NOMO-1 (cell line): ENCODE measurements around the gene MRPS30.
"Not testable (repeated sequence)": the region's sequence is repeated elsewhere in the genome, so short reads cannot be mapped to it uniquely, and the experiment has no call there.

Experiments used
- DNase-seq, 2 experiments: peaks; one replicate each; lab custom pipeline; 2025; ENCODE audit not compliant: unreplicated experiment in 2 of 2; lab: John Stamatoyannopoulos, UW

MRPS30 gene

DNA sequence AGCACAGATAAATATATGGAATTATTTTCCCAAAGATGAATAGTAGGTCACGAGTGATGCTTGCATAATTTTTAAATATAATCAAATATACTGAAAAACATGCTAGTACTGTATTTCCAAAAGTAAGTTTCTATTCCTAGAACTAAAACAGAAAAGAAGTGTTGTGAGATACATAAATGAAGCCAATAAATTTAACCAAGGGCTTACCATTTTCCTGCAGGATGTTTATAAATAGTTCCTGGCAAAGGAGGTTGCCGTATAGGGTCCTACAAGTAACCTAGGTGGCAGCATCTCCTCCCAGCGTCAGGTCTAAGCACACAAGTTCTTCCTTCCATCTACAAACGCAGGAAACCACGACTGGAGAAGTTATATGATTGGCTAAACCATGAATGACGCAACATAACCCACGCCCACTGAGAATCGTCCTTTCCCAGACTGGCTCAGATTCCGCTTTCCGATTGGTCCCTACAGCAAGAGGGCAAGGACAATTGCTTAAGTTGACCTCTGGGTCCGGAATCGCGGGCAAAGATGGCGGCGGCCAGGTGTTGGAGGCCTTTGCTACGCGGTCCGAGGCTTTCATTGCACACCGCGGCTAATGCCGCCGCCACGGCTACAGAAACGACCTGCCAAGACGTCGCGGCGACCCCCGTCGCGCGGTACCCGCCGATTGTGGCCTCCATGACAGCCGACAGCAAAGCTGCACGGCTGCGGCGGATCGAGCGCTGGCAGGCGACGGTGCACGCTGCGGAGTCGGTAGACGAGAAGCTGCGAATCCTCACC is at the start of gene MRPS30:
MRPS30 (plus strand) TSS at position 513 of the 780 bp plus-strand sequence; CDS start at position 529, 16 bp downstream.
- DNase-seq: peak; percentile 99 to 100

DNA sequence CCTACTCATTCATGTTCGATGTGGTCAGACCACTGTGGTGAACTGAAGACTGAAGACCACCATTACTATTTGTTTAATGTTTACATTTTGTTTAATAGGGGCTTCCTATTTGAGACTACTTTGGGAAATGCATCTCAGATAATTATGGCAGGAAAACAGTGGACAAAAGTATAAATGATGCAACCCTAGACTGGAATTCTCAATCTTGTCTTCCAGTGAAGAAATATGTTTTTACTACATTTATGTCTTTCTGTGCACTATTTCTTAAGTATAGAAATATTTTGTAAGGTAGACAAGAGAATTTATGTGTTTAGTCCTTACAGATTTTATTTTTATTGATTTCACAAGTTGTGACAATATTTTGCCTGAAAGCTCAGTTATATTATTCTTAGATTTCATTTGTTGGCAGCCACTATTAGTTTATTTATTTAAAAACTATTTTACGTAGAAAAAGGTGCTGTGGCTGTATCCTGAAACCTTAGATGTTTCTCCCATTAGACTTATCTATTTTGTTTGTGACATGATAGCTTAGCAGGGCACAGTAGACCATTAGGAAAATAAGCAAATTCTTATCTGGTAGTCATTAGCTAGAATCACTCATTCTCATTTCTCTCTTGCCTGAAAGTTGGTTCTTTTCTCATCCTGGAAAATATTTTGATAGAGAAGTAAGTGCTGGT is 39.4 kb upstream of the MRPS30 start:
- no peak for DNase-seq

DNA sequence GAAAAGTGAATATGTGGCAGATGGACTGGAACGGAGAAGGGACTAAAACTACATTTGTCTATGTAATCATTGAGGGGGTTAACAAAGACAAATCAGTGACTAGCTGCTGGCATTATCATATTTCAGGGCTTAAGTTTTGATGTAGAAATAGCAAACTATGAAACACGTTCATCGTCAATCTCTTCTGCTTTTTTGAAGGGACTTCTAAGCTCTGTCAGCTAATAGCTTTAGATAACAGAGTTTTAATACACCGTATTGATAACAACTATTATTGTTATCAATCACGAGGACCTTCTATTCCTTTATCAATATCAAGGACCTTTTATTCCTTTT is 38.9 kb upstream of the MRPS30 start:
- no peak for DNase-seq

DNA sequence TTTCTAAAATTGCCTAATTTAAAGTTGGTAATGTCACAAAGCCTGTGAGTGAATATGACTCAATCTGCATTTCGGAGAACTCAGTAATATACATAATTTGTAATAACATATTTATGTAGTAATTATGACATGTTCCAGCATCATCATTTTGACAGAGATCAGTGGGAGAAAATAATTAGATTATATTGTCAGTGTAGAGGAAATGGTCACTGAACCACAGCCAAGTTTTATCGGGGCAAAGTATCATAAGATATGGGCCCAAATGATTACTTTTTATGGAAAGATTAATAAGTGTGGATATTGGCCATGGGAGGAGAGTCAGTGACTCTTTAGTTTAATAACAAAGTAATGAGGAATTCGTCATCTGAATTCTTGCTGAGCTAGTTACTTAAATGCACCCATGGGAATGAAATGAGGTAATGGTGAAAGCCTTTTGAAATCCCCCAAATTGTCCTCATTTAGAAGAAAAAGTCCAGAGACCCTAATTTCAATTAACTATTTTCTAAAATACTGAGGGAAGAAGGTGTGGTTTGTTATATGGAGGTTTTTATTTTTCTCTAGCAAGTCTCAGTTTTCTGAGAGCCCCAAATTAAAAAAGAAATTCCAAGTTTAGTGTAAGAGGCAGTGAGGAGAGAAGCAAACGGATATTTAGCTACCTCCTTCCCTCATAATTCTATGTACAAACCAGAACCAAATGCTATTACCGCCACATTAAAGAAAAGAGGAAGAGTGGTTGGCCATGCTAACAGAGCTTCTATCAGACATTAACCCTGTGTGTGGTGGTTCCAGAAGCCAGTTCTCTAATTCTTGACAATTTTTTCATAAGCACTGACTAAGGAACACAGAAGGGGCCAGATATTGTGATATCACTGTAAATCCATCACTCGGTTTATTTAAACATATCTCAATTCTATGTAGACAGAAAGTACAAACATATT is 37.7 kb upstream of the MRPS30 start:
- DNase-seq: peak; percentile 13 to 42

DNA sequence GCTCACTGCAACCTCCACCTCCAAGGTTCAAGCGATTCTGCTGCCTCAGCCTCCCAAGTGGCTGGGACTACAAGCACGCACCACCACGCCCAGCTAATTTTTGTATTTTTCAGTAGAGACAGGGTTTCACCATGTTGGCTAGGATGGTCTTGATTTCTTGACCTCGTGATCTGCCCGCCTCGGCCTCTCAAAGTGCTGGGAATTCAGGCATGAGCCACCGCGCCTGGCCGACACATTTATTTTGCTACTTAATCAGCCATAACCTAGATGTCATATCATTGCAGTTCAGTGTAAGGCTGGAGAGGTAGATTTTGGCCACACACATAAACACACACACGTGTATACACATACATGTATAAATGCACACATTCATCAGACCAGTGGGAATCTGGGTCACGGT is 36.4 kb upstream of the MRPS30 start:
- not testable (repeated sequence) for DNase-seq

DNA sequence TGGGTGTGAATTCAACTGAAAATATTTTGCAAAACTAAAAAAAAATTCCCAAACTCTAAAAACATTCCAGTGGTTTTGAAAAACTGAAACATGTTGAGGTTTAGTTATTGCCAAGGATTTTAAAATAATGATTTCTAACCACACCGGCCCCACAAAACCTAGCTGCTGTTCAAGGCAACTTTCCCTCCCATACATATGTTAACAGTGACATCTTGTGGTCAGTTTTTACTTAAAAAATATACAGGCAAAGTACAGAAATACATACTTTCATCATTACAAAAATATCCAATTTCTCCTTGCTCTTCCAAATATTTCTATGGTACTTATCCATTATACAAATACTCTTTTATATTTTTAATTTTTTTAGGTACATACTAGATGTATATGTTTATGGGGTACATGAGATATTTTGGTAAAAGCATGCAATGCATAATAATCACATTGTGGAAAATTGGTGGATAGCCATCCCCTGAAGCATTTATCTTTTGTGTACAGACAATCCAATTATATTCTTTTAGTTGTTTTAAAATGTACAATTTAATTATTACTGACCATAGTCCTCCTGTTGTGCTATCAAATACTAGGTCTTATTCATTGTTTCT is 34.4 kb upstream of the MRPS30 start:
- peak; percentile 50 to 75 for DNase-seq

DNA sequence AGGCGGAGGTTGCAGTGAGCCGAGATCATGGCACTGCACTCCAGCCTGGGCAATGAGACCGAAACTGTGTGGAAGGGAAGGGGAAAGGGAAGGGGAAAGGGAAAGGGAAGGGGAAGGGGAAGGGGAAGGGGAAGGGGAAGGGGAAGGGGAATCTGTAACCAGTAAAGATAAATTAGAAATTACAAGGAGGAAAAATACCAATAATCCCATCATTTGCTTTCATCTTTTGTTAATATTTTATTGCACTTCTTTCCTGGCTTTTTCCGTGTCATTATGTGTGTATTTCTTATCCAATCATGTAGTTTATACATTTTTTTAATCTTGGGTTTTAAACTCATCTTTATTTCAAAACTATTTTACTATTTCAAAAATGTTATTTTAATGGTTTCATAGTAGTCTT is 29.6 kb upstream of the MRPS30 start:
- DNase-seq: no peak

DNA sequence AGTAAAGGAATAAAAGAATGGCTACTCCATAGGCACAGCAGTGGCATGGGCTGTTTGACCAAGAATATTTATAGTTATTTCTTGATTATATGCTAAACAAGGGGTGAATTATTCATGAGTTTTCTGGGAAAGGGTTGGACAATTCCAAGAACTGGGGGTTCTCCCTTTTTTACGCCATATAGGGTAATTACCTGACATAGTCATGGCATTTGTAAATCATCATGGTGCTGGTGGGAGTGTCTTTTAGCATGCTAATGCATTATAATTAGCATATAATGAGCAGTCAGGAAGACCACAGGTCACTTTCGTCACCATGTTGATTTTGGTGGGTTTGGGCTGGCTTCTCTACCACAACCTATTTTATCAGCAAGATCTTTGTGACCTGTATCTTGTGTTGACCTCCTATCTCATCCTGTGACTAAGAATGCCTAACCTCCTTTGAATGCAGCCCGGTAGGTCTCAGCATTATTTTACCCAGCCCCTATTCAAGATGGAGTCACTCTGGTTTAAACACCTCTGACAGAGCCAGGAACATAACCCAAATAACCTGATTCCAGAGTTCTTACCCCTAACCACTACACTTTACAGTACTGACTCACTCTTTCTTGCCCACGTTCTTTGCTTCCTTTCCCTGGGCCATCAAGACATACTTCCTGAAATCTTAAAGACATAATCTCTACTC is 25.0 kb upstream of the MRPS30 start:
- no peak for DNase-seq

DNA sequence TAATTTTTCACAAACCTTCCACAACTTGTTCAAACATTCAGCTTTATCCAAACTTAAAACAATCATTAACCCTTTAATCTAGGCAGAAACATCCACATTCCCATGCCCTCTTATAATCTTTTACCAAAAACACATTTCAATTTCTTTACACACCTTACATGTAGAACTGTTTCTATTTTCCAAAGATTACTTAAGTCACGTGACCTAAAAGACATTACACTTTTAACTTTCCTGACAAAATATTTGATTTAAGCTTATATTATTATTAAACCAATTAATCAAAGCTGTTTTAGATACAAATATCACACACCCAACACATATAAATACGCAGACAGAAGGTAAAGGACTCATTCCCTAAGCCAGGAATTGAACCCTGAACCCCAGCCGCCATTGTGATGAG is 21.0 kb upstream of the MRPS30 start:
- no peak for DNase-seq

DNA sequence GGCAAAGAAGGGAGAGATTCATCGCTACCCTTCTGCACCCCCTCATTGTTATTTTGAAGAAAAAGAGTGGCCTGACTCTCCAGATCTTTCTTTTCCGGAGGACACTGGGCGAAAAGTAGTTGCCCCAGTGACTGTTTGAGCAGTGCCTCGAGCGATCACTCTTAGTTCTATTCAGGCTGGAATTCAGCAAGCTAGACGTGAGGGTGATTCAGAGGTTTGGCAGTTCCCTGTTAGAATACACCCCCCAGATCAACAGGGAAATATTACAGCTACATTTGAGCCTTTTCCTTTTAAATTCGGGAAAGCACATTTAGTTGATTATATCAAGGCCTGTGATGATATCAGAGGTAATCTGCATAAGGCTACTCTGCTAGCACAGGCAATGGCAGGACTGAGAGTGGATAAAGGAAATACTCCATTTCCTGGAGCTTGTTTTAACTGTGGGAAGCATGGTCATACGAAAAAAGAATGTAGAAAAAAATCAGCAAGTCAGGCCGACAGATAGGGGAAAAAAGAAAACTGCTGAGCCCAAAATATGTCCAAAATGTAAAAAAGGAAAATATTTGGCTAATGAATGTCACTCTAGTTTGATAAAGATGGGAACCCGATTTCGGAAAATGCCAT is 19.3 kb upstream of the MRPS30 start:
- DNase-seq: not testable (repeated sequence)

DNA sequence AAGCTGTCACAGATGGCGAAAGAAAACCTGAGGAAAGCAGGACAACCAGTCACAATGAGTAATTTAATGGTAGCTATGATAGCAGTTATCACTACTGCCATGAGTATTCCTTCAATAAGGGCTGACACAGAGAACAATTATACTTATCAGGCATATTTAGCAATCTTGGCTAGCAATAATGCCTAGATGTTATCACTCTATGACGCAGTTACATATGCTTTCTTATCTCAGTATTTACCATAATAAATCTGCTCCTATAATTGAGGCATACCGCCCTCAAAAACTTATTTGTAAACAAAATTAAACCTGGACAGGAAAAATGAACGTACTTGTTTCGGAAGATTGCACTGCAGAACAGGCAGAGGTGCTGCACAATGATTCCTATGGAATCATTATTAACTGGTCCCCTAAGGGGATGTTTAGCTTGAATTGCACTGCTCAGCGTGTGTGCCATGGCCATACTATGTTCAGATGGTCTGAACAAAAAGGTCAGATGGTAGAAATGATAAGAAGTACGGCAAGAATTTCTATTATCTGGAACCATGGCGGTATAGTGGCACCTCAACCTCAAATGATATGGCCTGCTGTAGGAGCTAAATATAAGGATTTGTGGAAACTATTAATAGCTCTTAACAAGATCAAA is 16.6 kb upstream of the MRPS30 start:
- DNase-seq: not testable (repeated sequence)

DNA sequence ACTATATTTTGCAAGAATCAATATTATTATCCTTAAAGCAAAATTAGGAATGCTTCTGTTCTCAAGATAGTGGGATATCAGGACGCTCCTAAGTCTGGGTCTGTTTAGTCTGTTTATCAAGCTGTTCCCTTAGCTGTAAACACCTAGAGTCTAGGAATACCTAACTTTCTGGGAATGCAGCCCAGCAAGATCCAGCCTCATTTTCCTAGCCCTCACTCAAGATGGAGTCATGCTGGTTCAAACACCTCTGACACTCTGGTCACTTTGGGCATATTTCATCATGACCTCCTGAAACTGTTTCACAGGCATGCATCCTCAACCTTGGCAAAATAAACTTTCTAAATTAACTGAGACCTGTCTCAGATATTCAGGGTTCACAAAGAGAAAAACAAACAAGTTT is 14.4 kb upstream of the MRPS30 start:
- DNase-seq: no peak

DNA sequence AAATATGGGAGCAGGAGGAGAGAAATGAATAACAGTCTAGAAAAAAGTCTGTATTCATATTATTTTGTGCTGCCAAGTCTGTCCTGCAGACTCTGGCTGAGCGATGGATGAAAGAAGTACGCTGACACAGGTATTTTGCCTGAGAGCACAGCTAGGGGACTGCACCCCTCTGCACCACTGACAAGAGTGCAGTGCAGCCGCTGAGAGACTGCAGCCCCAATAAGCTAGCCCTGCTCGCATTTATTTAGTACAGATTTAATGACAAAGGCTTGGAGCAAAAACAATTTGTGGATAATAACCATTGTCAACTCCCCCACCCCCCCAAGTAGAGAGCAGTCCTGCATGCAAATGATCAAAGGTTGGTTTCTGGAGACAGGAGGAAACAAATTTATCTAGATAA is 13.3 kb upstream of the MRPS30 start:
- no peak for DNase-seq

DNA sequence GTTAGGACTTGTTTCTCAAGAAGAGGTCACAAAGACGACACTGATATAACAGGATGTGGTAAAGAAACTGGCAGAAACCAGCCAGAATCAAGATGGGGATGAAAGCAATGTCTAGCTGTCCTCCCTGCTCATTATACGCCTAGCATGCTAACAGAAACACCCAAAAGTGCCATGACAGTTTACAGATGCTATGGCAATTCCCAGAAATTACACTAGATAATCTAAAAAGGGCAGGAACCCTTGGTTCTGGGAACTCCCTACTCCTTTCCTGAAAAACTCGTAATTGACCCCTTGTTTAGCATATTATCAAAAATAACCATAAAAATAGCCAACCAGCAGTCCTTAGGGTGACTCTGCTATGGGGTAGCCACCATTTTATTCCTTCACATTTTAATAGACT is 10.9 kb upstream of the MRPS30 start:
- no peak for DNase-seq

DNA sequence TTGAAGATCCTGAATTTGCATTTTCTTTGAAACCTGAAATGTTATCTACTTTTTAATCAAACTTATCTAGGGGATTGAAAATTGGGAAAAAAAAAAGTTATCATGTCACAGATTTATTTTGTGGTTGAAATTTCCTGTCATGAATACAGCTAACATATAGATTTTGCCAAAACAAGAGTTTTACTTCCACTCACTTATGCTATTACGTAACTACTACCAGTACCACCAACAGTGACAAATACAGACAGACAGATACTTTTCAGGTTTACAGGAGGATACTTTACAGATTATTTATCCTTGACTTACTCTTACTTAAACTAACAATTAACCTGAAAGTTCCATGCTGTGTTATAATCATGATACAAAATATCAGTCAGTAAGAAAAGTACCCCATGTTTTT is 6.8 kb upstream of the MRPS30 start:
- DNase-seq: peak in 1 of 2 experiments; percentile 13

DNA sequence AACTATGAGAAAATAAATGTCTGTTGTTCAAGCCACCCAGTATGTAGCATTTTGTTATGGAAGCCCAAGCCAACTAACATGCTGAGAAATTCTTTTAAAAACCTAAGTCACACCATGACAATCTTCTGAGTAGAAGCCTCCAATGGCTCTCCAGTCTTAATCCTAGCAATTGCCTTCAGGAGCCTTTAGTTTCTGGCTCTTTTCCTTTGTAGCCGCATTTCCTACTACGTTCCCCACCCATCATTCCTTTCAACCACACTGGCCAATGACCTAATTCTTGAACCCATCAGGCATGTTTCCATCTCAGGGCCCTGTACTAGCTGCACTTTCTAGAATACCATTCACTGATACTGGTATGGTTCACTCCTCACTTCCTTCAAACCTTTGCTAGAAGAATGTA is 2.1 kb upstream of the MRPS30 start:
- DNase-seq: no peak

DNA sequence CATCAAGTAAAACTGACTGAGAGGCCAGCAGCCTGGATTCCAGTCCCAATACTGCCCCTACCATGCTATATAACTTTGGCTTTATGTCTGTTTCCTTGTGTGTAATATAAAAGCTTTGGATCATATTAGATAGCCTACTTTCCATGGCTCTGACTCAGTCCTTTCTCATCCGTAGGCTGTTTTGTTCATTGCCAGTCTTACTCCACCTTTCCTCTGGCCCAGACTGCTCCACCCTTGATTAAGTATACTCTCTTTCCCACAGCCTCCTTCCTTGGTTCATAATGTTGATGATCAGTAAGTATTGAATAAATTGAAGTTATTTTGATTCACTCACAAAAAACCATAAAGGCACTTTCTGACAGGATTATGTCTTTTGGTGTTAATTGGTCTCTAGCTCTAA is 1.5 kb upstream of the MRPS30 start:
- no peak for DNase-seq

DNA sequence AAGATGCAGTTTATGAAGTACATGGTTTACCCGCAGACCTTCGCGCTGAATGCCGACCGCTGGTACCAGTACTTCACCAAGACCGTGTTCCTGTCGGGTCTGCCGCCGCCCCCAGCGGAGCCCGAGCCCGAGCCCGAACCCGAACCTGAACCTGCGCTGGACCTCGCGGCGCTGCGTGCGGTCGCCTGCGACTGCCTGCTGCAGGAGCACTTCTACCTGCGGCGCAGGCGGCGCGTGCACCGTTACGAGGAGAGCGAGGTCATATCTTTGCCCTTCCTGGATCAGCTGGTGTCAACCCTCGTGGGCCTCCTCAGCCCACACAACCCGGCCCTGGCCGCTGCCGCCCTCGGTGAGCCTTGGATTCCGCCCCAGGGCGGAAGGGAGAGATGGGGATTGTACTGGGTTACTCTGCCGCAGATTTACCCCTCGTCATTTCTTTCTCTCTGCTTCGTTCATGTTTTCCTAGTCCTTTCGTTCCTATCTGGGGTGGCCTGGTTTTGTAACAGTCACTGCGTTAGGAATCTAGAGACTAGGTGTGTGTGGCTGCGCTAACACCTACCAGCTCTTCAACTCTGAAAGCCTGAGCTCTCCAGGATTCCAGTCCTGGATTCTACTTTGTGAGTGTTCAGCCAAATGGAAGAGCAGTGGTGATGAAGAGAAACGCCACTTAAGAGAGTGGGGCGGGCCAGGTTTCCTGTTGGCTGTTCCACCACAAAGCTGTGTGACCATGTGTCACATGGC is 638 bp downstream of the MRPS30 start:
- peak; percentile 47 to 90 for DNase-seq

DNA sequence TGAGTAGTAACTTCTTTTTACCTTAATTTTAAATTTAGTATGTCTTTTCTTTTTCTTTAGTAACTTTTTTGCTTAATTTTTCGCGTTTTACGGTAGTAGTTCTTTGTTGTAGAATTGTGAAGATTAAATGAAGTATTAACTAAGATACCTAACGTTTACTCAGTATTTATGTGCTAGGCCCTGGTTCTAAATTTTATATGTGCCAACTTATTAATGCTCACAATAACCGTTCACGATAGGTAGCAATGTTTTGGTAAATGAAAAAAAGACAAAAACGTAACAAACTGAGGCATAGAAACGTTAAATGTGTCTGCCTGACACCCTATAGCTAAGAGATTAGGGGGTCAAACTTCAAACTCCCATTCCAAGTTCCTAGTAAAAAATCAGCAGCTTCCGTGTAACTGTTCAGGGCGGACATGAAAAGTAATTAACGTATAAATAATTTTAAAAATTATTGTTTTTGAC is 1.2 kb downstream of the MRPS30 start:
- no peak for DNase-seq
